ENCODE data around the gene ZMYND15.
"Not testable (repeated sequence)": the region's sequence is repeated elsewhere in the genome, so short reads cannot be mapped to it uniquely, and the experiment has no call there.

The ZMYND15 gene

GRCh38 chr17:4701116-4701515, 38.5 kb upstream of the ZMYND15 start:
- H3K4me3 ChIP-seq (ENCODE audit: low read depth, low read length): no peak overlapping the region
- TF ChIP-seq, protein P1, sequence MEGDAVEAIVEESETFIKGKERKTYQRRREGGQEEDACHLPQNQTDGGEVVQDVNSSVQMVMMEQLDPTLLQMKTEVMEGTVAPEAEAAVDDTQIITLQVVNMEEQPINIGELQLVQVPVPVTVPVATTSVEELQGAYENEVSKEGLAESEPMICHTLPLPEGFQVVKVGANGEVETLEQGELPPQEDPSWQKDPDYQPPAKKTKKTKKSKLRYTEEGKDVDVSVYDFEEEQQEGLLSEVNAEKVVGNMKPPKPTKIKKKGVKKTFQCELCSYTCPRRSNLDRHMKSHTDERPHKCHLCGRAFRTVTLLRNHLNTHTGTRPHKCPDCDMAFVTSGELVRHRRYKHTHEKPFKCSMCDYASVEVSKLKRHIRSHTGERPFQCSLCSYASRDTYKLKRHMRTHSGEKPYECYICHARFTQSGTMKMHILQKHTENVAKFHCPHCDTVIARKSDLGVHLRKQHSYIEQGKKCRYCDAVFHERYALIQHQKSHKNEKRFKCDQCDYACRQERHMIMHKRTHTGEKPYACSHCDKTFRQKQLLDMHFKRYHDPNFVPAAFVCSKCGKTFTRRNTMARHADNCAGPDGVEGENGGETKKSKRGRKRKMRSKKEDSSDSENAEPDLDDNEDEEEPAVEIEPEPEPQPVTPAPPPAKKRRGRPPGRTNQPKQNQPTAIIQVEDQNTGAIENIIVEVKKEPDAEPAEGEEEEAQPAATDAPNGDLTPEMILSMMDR (IDR thresholded peaks at IDR 0.05; ENCODE audit: control insufficient read depth, extremely low read depth, insufficient read depth): no peak
- no peak for DNase-seq (ENCODE audit: low read depth)

DNA sequence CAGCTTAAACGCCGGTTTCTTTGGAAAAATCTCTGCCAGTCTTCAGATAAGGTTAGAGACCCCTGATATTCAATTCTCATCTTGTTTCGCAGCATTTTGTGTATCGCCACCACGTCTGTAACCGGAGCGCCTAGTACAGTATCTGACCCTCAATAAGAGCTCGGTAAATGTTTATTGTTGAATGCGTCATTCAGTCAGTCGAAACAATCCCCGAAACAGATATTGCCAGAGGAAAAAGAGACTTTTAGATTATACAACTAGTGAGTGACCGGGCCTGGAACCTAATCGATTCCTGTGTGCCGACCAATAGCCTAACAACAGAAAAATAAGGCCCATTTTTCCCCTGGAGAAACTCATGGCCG, 36.3 kb upstream of the ZMYND15 start:
- H3K4me3 ChIP-seq (ENCODE audit: low read depth, low read length): peak overlapping the region; percentile 98
- DNase-seq (ENCODE audit: low read depth): no peak
- TF ChIP-seq, protein P1 (IDR thresholded peaks at IDR 0.05; ENCODE audit: control insufficient read depth, extremely low read depth, insufficient read depth): no peak

GRCh38 chr17:4704574-4704907, 35.1 kb upstream of the ZMYND15 start:
- not testable (repeated sequence) for DNase-seq (ENCODE audit: low read depth)

GRCh38 chr17:4704991-4705390, 34.6 kb upstream of the ZMYND15 start:
- TF ChIP-seq, protein P1 (IDR thresholded peaks at IDR 0.05; ENCODE audit: control insufficient read depth, extremely low read depth, insufficient read depth): no peak
- H3K4me3 ChIP-seq (ENCODE audit: low read depth, low read length): peak overlapping the region; percentile 98
- no peak for DNase-seq (ENCODE audit: low read depth)

More at GRCh38 chr17:4704574-4704907, 35.1 kb upstream of the ZMYND15 start:
- peak overlapping the region; percentile 98 for H3K4me3 ChIP-seq (ENCODE audit: low read depth, low read length)

DNA sequence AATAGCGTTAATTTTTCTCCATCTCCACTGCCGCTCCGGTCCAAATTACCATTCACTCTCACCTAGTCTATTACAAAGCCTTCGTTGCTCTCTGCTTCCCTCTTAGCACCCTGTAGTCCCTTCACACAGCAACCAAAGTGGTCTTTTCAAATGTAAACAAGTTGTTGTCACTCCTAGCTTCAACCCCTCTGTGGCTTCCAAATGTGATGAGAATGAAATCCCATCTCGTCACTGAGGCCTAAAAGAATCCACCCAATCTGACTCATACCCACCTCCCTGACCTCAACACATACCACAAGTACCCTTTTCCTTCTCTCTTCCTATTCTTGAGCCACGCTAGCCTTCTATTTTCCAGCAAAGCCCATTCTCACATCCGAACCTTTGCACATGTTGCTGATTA, 33.5 kb upstream of the ZMYND15 start:
- DNase-seq (ENCODE audit: low read depth): no peak
- no peak overlapping the region for H3K4me3 ChIP-seq (ENCODE audit: low read depth, low read length)
- TF ChIP-seq, protein P1 (IDR thresholded peaks at IDR 0.05; ENCODE audit: control insufficient read depth, extremely low read depth, insufficient read depth): no peak

DNA sequence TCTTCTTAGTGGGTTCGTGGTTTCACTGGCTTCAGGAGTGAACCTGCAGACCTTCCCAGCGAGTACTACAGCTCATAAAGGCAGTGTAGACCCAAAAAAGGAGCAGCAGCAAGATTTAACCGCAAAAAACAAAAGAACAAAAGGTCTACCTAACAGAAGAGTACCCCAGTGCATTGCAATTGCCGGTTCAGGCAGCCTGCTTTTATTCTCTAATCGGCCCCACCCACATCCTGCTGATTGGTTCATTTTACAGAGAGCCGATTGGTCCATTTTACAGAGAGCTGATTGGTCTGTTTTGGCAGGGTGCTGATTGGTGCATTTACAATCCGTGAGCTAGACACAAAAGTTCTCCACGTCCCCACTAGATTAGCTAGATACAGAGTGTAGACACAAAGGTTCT, 31.2 kb upstream of the ZMYND15 start:
- H3K4me3 ChIP-seq (ENCODE audit: low read depth, low read length): no peak overlapping the region
- no peak for DNase-seq (ENCODE audit: low read depth)
- TF ChIP-seq, protein P1 (IDR thresholded peaks at IDR 0.05; ENCODE audit: control insufficient read depth, extremely low read depth, insufficient read depth): no peak

GRCh38 chr17:4709794-4710692, 29.6 kb upstream of the ZMYND15 start, which contains the start of gene ARRB2:
ARRB2 (plus strand) TSS chr17:4710632; CDS start chr17:4710722, 90 bp downstream.
- TF ChIP-seq, protein P1 (IDR thresholded peaks at IDR 0.05; ENCODE audit: control insufficient read depth, extremely low read depth, insufficient read depth): peak; percentile 72

More at GRCh38 chr17:4709794-4710692, 29.6 kb upstream of the ZMYND15 start, which contains the start of gene ARRB2:
- DNase-seq (ENCODE audit: low read depth): peak; percentile 97
- peak within 1 kb of the TSS; percentile 85 for H3K4me3 ChIP-seq (ENCODE audit: low read depth, low read length)
